NOMO-1 treated with dmso at 0.1 percent for 144 hours (cell line): ENCODE measurements around the gene RIC8B.

Experiments
- DNase-seq: peaks from one replicate; lab custom pipeline; 2025; ENCODE audit not compliant: unreplicated experiment; lab: John Stamatoyannopoulos, UW

Gene RIC8B

DNA sequence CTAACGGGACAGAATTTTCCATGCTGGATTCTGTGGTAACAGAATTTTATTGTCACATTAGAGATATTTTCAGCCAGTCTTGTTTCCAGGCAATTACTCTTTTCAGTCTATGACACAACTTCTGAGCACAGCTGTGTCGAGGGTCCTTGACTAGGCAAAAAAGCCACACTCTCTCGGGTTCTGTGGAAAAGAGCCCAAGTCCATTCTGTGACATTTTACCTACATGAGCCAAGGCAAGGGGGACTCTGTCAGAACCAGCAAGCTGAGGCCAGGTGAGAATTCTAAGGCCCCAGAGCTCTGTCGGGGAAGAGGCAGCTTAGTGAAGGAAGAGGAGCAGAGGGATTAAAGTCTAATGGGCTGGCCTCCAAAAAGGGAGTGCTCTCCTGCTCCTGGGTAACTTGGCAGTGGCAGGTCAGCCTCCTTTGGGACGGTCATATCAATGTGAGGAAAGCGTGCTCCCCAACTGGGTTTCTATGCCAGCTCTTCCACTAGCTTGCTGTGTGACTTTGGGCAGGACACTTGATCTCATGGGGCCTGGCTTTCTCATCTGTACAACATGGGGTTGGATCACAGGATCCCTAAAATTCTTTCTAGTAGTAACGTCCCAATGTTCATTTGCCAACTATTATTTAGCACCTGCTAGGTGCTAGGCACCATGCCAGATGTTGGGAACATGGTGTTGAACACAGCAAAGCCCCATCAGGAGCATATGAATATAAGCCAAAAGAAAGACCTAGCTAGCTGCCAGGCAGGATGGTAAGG lies 16.0 kb upstream of the RIC8B start:
- DNase-seq = no peak

DNA sequence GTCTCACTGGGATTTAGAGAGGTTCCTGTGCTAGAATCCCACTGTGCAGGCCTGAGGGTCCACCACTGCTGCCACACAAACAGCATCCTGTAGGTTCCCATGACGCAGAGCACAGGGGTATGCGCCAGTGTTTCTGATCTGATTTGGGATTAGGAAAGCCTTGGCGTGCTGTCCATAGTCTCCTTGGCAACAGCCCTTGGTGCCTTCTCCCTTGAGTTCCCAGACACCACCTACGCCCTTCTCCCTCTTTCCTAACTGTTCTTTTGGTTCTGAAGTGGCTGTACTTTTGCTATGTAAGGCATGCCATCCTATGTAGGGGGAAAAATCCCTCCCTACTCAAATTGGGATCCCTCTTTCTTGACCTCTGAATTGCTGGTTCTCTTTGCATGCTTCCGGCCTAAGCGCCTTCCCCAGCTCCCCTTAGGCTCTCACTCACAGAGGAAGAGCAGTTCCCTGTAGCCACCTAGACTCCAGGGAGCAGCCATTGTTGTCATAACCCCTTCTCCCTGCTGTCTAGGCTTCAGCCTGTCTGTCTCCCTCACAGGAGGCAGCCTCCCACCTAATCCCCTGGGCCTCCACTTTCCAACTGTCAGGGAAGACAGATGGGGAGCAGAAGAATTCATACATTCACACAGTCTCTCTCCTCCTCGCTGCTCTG lies 14.8 kb upstream of the RIC8B start:
- DNase-seq = no peak

DNA sequence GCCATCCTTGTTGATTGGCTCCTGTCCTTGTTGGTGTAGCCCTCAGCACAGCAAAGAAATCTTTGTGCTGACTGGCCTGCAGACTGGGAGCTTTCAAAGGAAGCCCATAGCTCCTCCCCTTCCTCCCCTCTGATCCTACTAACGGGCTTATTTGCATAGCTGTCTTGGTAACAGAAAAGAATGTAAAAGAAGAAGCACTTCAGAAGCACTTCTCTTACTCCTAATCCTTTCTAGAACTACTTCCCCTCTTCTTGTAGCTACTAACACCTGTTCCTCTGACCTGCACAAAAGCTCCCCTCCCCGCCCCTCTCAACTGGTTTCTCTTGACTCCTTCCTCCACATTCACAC lies 14.3 kb upstream of the RIC8B start:
- peak; percentile 72 for DNase-seq

DNA sequence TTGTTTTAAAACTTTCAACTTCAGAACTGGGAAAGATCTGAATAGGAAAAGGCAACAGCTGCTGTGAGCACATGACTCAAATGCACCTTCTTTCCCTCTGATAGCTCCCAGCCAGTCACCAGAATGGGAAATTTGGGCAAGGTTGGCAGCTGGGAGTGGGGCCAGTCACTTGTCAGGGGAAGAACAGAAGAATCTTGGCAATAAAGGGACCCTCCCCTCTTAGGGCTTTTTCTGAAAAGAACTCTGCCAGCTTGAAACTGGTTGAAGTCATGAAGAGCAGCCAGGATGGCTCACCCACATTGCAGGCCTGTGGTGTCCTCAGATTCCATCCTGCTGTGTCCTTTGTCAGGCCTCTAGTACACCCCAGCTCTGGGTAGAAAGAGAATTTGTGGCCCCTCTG lies 10.3 kb upstream of the RIC8B start:
- no peak for DNase-seq

DNA sequence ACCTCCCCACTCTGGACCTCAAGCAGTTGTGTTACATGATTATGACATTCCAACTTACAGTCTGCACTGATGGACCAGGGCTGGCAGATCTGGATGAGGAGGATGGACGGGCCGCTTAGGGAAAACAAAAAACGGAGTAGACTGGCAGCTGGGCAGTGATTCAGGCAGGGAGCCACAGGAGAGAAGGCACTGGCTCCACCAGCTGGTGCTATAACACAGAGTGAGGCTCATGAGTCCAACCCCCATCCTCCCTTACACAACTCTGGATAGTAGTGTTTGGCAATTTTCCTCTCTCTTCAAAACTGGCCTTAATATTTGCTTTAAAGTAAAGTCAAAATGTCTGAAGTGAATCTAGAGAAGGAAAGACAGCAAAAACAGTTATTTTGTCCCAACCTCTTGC lies 9.7 kb upstream of the RIC8B start:
- DNase-seq = no peak

DNA sequence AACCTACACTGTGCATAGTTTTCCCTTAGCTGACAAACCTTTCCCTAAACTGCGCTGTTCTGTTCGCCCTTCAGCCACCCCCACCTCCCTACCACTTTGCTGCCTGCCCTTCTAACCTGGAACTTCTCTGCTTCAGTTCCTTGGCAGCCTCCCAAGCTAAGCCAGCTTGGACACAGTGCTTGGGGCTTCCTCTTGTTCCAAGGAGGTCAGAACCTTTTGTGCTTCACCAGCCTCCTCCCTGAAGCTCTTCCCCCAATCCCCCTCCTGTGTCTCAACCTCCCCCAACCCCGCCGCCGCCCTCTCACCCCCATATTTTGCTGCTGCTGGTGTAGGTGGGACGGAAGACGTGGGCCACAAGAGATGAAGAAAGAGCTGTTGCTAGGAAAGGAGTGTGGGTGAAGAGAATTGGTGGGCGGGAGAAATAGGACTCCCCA lies 8.1 kb upstream of the RIC8B start:
- DNase-seq = no peak

DNA sequence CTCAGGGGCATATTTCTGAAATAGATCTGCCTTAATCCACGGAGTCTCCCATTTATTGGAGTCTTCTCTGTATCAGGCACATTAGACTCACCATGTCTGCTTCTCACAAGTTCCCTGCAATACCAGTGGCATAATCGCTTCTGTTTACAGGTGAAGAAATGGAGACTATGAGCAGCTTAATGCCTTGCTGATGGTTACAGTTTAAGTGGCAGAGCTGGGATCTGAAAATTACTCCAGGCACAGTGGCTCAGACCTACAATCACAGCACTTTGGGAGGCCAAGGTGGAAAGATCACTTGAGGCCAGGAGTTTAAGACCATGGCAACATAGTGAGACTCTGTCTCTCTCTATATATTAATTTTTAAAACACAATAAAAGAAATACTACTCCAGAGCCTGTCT lies 7.3 kb upstream of the RIC8B start:
- DNase-seq = no peak

DNA sequence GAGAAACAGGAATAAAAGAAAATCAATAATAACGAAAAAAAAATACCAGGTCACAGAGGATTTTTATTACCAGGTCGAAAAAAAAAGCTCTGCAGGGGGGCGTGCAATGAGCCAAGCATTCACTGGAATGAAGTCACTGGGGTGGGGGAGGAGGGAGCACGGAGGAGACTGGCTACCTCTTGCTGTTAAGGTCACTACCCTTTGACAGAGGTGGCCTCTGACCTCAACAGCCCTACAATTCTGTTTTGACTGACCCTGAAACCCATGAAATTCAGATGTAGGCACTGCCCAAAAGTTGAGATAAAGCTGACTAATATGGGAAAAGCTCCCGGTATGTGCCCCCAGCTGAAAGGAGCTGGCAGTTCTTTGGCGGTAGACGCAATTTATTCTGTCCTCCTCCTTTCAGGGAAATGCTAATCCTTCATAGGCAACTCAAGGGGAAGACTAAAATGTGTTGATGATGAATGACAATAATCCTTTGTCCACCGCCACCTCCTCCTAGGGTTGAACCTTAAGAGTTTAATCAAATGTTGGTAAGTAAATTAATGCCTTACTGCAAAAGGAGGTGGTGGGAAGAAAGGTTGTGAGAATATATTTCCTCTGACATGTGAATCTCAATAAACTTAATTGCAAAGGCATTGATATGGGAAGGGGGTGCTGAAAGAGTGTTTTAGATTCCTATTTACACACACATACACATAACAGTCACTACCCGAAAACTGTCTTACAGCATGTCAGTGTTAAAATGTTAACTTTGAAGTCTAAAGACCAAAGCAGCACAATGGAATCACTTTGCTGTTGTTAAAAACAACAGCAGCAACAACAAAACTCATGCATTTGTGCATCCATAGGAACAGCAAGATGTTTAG lies 6.3 kb upstream of the RIC8B start:
- no peak for DNase-seq

DNA sequence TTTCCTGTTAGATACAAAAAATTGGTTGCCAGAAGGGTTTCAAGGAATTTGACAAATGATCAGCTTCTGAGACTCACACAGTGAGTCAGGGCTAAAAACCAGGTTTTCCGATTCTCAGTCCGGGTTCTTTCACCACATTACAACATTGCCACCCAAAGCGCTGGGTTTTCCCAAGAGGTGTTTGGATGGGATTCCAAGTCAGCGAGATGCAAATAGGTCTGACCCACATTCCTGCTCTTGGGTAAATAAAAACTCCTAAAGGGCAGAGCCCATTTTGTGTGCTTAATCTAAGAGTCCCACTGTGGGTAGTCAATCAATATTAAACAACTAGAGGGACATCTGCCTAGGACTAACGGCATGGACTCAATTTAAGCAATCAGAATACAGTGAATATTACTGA lies 5.4 kb upstream of the RIC8B start:
- DNase-seq = no peak

DNA sequence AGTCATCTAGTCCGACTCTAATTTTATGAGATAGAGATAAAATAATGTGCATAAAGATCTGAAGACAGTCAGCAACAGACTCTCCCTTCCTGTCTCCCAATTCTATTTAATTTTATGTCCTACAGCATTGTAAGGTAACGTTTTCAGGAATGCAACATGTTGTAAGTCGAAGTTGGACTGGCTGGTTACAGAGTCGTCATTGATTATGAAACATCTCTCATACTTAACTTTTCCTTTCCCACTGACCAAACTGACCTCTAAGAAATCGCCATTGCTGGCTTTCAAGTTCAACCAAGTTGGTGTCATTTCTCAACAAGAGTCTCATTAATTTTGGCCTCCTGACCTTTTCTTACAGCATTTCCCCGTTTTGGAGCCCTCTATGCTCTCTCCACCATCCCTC lies 4.9 kb upstream of the RIC8B start:
- no peak for DNase-seq

DNA sequence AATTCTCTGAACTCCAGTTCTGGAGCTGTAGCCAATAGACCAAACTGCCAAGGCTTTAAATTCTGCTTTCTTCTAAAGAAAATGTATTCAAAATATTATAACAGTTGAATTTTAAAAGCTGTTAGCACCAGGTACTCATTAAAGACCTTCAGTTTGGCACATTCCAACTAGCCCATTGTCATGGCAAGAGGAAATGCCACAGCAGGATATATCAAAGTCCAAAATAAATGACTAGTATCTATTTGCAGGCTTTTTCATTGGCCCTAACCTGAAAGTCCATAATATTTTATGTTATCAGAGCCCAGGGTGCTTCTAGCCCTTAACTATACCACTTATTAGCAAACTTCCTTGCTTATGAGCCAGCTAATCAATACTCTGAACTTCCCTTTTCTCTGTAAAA lies 3.1 kb upstream of the RIC8B start:
- DNase-seq = no peak

DNA sequence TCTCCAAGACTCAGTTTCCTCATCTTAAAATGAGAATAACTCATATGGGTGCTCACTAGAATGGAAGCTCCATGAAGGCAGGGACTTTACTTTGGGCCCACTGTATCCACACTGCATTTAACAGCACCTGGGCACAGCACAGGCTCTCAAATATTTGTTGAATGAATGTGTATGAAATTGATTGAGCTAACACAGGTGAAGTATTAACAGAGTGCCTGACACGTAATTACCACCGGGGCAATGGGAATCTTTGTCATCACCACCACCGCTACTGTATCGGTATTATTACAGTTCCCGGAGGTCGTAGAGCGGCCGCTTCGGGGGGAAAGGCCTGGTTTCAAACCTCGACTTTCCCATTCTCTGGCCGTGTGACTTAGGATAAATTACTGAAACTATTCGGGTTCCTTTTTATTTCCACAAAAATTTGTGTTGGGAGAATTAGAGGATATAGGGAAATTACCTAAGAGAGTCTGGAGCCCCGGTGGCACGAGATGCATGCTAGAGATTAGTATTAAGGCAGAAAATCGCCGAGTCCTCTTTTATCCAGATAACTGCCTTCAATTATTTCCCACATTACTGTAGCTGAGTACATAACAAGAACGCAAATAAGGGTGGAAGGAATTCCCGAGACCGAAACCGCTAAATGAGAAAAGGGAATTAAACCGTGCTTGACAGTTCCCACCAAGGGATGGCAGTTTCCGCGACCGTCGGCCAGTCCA lies 1.0 kb upstream of the RIC8B start:
- no peak for DNase-seq

DNA sequence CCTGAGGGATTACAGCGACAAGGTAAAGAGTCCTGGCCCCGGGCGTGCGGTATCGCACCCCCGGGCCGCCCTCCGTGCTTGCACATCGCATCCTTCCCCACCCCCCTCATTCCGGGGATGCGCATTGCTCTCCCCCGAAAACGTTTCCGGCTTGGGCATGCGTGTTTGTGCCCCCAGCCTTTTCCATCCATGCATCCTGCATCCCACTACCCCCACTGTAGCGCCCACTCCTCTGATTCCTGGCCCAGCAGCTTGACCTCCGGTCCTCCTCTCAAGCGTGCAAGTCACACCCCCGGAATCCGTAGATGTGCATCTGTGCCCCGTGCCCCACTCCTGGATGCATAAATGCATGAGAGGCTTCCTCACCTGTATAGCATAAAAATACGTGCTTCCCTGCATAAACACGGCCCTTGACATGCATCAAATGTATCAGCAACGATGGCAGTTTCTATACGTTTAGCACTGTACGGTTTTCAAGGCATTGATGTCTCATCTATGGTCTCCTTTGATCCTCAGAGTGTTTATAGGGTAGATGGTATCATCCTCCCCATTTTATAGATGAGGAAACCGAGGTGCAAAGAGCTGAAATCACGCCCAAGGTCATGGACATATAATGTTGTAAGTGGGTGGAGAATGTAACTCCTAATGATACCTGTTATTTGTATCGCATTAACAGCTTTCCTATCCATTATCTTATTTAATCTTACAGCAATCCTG lies 484 bp downstream of the RIC8B start:
- no peak for DNase-seq

DNA sequence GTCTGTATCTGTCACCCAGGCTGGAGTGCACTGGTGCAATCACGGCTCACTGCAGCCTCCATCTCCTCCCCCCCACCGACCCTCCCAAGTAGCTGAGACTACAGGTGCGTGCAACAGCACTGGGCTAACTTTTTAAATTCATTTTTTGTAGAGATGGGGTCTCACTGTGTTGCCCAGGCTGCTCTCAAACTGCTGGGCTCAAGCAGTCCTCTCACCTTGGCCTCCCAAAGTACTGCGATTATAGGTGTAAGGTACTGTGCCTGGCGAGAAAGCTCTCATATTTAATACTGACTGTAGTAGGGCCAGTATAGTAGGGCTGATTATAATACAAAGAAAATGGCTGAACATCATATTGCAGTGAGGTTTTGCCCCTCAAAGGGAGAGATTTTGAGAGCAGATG lies 2.4 kb downstream of the RIC8B start:
- no peak for DNase-seq

DNA sequence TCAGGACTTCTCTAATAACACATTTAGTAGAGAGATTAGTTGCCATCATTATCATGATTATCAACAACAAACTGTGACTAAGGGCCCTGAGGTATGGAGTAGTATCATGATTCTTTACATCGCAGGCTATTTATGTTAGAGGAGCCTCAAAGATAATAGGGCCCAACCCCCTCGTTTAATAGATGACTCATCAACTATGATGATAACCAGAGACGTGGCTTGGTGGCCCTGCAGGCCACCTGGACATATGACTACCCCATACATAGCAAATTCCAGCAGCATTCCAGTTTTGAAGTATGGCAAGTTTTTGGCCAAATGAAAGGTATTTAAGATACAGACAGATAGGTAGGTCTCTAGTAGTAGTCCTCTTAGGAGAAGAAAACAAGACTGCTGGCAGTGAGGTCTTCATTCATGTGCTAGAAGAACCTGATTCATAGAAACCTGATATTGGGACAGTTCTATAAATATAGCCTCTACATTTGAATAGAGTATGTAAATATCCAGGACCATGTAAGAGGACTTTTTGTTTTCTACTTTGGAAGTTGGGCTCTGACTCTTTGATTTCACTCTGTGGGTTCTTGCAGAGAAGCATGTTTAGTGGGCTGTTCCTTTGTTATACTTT lies 5.6 kb downstream of the RIC8B start:
- no peak for DNase-seq

DNA sequence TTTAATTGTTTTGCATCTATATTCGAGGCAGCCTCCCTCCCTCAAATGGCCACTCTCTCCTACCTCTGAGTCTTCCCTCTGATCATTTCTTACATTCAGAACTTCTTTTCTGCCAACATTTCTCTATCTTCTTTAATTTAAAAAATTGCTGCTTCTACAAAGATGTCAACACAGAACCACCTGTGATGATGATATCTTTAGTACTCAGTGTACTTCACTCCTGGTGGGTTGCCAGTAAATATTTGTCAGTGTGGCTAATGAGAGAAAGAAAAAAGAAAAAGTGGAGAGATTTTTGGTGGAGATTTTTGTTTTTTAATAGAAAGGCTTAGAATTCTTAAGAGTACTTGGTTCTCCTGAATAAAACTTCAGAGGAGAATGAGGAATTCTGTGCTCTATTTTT lies 8.1 kb downstream of the RIC8B start:
- DNase-seq = no peak

DNA sequence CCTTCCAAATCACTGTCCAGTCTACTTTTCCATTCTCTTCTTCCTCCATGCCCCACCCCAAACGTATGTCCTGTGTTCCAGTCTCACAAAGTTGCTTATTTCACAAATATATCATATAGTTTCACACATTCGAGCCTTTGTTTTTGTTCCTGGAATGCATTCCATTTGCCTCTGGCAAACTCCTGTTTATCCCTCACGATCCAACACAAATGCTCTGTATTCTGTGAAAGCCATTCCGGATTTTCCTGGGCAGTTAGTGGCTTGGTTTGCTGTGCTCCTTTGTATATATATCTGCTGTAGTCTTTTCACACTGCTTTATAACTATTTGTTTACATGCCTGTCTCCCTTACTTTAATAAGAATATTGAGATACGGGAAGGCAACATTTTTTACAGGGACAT lies 9.0 kb downstream of the RIC8B start:
- no peak for DNase-seq

DNA sequence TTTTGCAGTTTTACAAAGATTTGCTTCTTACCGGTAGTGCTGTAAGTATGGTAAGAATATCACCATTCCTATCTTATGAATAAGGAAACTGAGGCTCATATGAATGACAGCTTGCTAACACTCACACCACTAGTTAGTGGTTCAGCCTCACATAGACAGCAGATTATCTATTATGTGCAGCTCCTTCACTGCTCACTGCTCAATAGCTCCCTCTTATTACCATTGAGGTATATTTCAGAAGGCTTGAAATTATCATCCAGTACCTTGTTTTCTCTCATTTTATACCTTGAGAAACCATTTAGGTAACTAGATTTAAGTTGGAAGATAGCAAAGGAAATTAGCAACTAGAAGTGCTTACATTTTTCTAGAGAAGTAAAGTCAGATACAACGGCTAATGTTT lies 15.5 kb downstream of the RIC8B start:
- no peak for DNase-seq

DNA sequence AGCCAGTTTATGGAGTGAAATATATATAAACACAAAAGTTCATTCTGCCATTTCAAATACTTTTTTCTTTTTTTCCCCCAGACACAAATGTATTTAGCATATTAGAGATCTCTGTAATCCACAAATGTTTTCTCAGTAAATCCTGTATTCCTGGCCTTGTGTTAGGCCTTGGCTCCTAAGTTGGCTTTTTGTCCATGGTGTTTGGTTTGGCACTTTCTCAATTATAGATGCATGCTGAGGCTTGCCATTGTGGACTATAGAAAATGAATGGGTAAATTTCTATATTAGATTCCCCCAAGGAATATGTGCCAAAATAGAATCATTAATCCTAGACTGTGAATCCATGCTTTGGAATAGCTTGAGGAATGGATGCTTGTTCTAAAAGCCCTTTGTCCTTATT lies 17.0 kb downstream of the RIC8B start:
- DNase-seq = no peak

DNA sequence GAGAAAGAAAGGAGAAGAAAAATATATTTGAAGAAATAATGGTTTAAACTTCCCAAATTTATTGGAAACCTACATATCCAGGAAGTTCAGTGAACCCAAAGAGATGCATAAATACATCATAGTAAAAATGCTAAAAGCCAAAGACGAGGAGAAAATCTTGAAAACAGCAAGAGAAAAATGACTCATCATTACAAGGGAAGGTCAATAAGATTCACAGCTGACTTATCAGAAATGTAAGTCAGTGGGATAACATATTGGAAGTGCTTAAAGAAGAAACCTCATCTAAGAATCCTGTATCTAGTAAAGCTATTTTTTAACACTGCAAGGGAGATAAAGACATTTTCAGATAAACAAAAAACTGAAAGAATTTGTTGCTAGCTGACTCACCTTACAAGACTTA lies 19.9 kb downstream of the RIC8B start:
- DNase-seq = no peak
